Dedifferentiated amniotic fluid mesenchymal stem cell (primary cell): ENCODE measurements around the gene LCP1.
"Not testable (repeated sequence)": the region's sequence is repeated elsewhere in the genome, so short reads cannot be mapped to it uniquely, and the experiment has no call there.

ENCODE experiments used
- DNase-seq: peaks from one replicate; pipeline ENCODE4 v3.0.0-alpha.2; 2016; ENCODE audit errors: extremely low spot score

Gene LCP1

GRCh38 chr13:46181840-46182490 is at the start of gene LCP1:
Gene LCP1 (minus strand): TSS chr13:46182177. CDS start chr13:46159662, 22,515 bp downstream.
- DNase-seq, result no peak

- DNase-seq, result no peak
These were observed 47.3 kb upstream of the LCP1 start for GRCh38 chr13:46229251-46229650.

DNA sequence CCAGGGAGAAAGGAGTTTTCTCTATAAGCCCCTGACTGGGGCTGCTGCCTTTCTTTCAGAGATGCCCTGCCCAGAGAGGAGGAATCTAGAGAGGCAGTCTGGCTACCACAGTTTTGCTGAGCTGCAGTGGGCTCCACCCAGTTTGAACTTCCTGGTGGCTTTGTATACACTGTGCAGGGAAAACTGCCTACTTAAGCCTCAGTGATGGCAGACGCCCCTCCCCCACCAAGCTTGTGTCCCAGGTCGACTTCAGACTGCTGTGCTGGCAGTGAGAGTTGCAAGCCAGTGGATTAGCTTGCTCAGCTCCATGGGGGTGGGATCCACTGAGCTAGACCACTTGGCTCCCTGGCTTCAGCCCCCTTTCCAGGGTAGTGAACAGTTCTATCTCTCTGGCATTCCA is 38.3 kb upstream of the LCP1 start:
- not testable (repeated sequence) for DNase-seq

- DNase-seq, result not testable (repeated sequence)
These were observed 32.8 kb upstream of the LCP1 start for GRCh38 chr13:46214741-46215140.

DNA sequence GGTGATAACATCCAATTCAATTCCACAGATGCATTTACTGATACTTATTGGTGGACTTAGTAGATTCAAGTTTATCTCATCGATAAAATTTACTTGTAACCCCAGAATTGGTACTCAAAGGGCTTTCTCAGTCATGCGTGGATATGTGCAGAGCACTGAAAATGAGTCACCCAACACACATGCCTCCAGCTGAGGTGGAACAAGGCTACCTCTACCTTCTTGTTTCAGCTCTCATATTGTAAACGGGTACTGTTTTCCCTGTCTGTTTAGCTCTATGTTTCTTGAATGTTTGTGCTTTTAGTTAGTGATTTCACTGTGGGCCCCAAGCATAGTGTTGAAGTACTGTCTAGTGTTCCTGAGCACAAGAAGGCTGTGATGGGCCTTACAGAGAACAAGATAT is 31.3 kb upstream of the LCP1 start:
- no peak for DNase-seq

DNA sequence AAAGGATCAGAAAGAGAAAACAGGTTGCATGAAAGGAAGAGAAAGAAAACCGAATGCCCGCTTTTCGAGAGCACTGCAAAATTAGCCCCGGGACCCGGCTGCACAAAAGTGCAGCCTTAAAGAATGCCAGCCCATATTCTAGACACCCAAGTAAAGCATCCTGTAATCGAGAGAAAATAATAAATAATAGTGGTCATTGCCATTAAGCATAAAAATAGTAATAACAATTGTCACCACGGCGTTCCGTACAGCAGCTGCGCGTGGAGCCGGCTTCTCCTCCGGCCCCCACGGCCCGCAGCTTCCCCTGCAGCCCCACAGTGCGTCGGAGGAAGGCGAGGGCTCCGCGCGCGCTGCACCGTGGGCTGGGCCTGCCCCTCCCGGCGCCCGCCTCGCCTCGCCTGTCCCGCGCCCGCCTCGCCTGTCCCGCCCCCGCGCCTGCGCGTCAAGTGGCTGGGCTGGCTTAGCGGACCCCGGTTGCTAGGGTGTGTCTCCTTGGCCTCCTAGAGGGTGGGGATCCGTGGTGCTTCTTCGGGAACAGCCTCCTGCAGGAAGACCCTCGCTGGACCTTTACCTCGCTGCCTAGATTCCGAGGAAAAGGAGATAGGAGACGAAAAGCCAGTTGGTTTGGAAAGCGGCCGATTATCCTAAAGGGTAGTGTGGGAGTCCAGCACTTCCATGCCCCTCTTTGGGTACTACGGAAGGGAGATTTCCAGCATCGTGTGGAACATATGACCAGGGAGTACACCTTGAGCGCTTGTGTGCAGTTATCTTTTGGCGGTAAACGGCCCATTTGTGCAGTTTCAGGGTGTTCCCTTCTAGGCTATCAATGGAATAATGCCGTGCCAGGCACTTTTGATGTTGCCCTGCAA is 29.7 kb upstream of the LCP1 start, which contains the start of gene LRRC63:
Gene LRRC63, plus strand, starts transcription at position 446 of the 869 bp plus-strand sequence. CDS start 1,107 bp downstream, outside the sequence.
- no peak for DNase-seq

DNA sequence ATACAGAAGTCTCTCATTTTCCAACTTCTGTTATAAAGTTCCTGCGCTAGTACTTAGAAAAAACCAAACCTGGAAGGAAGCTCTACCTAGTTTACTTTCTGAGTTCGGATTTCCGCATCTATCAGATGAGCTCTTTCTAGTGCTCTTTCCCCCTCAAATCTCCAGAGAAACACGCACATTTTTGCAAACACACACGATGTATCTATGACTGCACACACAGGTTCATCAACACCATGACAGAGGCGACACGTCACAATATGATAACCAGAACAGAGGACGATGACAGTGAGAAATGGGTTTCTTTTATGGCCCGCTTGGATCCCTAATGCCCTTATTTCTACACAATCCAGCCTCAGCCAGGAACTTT is 29.1 kb upstream of the LCP1 start:
- no peak for DNase-seq

DNA sequence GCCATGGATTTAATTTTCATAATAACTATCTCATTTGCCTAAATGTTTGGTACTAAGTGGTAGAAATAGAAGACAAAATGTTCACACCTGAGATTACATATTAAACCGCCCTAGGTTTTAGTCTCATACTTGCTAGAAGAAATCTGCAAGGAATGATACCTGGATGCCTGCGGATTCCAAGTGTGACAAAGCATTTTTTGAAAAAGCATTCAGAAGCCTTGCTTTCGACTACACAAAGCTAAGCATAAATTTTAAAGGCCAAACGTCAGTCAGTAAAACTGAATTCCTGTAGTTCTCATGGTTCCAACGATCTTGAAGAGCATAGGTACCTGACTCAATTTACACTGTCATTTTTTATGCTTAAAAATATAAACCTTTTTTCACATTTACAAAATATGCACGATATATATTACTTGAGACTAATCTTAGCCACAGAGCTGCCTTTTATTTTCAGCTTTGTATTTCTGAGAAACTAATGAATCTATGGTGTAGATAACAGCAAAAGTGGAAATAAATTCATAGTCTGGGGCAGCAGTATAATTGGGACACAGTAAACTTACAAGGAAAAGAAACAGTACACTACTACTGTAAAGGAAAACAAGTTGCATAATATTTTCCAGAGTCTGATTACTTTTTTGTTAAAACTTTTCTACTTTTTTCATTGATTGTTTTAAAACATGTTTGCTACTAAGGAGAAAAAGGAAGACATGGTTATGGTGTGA is 28.5 kb upstream of the LCP1 start:
- no peak for DNase-seq

GRCh38 chr13:46207828-46208227 is 25.9 kb upstream of the LCP1 start:
- DNase-seq, result no peak

- DNase-seq, result no peak
These were observed 24.2 kb upstream of the LCP1 start for GRCh38 chr13:46206143-46206542.

DNA sequence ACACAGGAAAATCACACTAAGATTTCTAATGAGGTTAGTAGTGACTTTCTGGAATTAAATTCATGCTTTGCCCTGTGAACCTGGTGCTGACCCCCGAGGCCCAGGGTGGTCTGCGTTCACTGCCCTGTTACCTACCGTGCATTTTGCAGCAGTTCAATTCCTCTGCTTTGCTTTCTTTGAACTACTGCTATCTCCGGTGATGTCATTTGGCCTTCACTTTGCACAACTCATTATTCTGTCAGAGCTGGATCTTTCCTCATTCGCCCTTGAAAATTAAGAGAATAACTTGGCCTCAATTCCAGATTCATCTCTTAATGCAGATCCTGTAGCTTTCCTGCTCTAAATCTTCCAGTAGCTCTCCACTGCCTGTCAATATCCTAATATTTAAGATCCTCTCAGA is 21.0 kb upstream of the LCP1 start:
- DNase-seq, result no peak

DNA sequence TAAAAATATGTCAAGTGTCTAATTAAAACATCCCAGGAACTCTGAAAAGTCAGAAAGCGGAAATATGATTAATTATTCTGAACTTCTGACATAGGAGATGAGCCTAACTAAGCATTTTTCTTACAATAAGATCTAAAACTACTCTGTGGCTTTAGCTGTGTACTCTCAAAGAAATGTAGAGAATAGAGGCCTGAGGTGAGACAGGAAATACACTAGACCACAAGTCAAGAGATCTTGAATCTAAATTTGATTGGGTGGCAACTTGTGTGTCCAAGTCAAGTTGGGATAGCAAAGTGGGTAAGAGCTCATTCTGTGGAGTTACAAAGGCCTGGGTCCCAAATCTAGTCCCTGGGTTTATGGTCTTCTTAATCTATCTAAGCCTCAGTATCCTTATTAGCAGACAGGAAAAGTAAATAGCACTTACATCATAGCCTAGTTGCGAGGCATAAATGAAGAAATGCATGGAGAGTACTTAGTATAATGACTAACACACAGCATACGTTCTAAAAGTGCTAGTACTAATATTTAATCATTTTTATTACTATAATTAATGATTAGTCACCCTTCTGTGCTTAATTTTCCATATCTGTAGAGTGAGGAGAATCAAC is 20.3 kb upstream of the LCP1 start:
- DNase-seq, result no peak

GRCh38 chr13:46198696-46199193 is 16.8 kb upstream of the LCP1 start:
- DNase-seq, result no peak

DNA sequence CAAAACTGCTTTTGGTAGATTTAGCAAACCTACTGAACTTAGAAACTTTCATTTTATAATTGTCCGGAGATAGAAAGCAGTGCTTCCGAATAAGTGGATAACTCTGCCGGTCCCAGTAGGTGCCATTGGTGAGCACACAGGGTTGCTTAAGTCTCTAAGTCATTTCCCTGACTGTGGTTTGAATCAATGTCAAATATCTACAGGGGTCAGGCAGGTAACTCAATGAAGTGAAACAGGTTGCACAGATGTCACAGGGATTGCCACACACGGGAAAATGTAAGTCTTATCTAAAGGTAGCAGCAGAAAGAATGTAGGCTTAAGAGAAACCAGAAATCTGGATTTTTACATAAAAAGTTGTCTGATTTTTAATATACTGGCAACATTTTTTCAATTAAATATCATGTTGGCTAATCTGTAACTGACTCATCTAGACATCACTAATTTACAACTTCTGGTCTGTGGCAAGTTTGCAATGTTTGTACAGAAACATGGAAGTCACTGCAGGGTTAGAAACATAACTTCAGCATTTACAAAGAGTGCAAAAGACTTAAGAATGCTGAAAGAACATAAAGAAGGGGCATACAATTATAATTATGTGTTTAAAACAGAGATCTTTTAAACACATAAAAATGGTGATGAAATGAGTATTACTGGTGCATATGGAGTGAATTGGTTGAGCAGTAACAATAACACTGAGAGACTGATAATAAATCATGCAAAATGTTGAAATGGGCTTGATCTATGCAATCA is 15.5 kb upstream of the LCP1 start:
- no peak for DNase-seq

DNA sequence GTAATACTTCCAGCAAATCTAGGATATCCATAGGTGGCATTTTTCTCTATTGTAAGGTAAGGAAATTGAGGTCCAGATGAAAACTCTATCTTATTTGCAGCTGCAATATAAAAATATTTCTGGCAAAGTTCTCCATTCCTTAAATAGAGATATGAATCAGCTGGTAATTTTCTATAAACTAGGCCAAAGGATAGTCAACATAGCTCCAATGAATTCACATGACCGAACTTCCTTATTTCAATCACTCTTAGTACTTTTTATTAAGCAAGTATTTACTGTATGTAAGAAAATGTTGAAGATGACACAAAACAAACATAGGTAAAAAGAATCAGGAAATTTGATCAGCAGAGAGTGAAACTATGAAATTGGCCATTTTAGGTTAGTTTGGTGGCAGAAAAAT is 13.0 kb upstream of the LCP1 start:
- no peak for DNase-seq

GRCh38 chr13:46192412-46192811 is 10.4 kb upstream of the LCP1 start:
- DNase-seq, result no peak

GRCh38 chr13:46185634-46186033 is 3.7 kb upstream of the LCP1 start:
- no peak for DNase-seq

DNA sequence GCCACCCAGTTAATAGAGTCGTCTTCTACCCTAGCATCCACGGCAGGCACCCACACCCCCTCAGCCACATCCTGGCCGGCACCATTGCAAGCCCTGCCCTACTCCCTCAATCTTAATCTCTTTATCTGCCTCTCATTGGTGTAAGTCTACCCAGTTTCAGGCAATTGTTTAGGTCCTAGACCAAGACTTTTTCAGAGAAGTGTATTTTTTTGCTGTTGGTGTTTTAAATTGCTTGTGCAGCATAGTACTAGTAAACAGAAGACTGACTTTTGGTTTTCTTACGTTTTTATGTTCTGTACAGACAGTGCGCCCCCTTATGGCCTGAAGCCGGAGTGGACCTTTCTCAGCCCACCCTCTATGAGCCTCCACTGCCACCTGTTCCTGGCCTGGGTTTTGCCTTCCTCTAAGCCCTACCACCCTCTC is 2.3 kb upstream of the LCP1 start:
- DNase-seq, result no peak

DNA sequence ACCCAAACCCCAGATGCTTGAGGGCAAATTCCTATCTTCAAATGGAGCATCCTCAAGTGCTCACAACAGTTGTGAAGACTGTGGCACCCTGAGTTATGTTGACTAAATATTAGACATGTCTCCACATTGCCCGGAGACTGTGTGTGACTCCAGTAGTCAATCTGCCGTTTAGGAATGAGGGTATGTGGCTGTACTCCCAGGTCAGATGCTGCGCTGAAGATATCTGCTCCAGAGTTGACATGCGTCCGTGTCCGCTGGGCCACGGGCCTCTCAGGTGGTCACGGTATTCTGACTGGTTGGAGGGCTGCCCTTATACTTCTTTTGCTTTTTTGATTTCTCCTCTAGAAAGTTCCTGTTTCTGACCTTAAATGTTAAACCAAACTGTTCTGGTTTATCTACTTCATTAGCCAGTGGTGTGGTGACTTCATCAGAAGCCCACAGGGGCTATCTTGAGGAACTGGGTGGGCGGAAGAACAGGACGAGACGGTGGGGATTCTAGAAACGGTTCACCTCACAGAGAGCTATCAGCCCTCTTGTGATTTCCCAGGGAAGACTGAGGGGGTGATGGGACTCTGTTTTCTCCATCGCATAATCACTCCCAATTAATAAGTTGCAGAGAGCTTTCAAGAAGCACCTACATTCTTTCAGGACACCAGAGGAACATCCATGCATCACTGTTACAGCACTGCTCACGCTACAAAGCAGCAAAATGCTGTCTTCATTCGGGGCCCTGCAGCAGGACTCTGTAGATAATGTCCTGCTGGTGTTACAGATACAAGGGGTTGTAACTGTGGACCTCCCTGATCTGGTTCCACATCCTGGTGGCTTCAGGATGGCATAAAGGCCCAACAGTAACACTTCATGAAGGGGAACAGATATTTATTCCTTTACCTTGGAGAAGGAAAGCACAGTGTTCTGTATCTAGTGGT is 1.3 kb upstream of the LCP1 start:
- no peak for DNase-seq

DNA sequence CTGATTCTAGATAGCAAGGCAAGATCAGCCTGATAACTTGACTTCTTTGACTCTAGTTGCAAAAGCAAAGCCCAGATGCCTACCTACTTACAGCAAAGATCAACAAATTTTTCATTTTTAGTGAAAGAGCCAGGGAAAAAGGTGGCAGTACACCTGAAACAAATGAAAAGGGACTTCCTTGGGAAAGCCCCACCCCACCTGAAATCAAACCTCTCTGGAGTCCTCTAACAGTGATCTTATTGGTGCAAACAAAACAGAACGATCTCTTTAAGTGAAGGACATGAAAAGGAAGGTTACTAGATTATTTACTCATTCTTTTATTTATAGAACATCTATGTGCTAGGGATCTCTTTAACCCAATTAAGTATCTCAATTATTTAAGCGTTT is 507 bp upstream of the LCP1 start:
- DNase-seq, result no peak
